SK-N-MC (cell line): ENCODE data around the gene SLC41A3.

Experiments
- EZH2 ChIP-seq: fragments of 200-600 bp; sonication (generic); IDR thresholded peaks from one replicate; pipeline ENCODE4 v1.6.1; 2017; ENCODE audit warnings: antibody characterized with exemption
- FOXP2 ChIP-seq: optimal IDR thresholded peaks from 2 replicates; pipeline ENCODE3; 2011; ENCODE audit warnings: mild to moderate bottlenecking, moderate library complexity; ENCODE audit not compliant: insufficient read depth; ENCODE audit errors: extremely low read length, control extremely low read depth
- POLR2AphosphoS5 ChIP-seq: IDR thresholded peaks from 2 replicates; pipeline ENCODE4 v1.6.1; 2012; ENCODE audit warnings: mild to moderate bottlenecking, low read depth, low read length, borderline replicate concordance

DNA sequence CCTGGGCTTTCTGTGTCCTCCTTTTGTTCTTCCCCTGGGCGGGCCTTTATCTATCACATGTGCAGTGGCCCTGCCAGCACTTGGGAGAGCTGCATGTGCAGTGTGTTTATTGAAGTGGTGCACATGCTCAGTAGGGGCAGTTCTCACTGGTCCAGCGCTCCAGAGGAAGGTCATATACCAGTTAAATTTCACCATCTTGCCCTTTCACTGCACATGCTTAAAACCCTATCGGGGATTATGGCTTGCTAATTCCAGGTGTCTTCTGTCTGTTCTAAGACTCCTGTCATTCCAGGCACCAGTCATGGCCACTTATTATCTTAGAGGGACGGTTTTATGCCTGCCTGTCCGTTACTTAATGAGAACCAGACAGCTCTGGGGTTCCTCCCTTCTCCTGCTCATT, 62.7 kb downstream of the SLC41A3 start:
- no peak for TF ChIP-seq POLR2AphosphoS5
- no peak for TF ChIP-seq EZH2
- TF ChIP-seq FOXP2, result no peak
